Choroid plexus epithelial cell (primary cell): ENCODE results near the gene ATP1A1.
A peak's percentile ranks its signal among the peaks of the same experiment; 100 is the strongest.

Source experiments
- DNase-seq: peaks from one replicate; pipeline ENCODE4 v3.0.0-alpha.2; 2010; ENCODE audit warnings: low read depth
- H3K4me3 ChIP-seq: 2 replicates; pipeline ENCODE4 v1.5.1; 2011; ENCODE audit warnings: low read depth, mild to moderate bottlenecking, control low read depth, low read length, moderate library complexity
- CTCF ChIP-seq: conservative IDR thresholded peaks from 2 replicates; pipeline ENCODE4 v1.5.1; 2011; ENCODE audit warnings: low read depth, mild to moderate bottlenecking, control low read depth, inconsistent platforms, low read length, moderate library complexity

ATP1A1 gene

GRCh38 chr1:116375148-116375886 is 2.3 kb downstream of the ATP1A1 start:
- peak overlapping the region; percentile 83 for H3K4me3 ChIP-seq
- no peak for TF ChIP-seq CTCF
- peak; percentile 15 for DNase-seq

GRCh38 chr1:116375887-116376728 is 3.1 kb downstream of the ATP1A1 start:
- DNase-seq: peak; percentile 76
- H3K4me3 ChIP-seq: peak overlapping the region; percentile 83
- TF ChIP-seq CTCF: no peak

GRCh38 chr1:116376729-116377086 is 3.7 kb downstream of the ATP1A1 start:
- no peak for TF ChIP-seq CTCF
- peak; percentile 18 for DNase-seq
- no peak overlapping the region for H3K4me3 ChIP-seq

GRCh38 chr1:116377541-116378529 is 4.8 kb downstream of the ATP1A1 start:
- TF ChIP-seq CTCF: no peak
- peak overlapping the region; percentile 26 for H3K4me3 ChIP-seq
- peak; percentile 96 for DNase-seq

GRCh38 chr1:116379057-116379630 is 6.1 kb downstream of the ATP1A1 start:
- no peak overlapping the region for H3K4me3 ChIP-seq

More at GRCh38 chr1:116379057-116379630, 6.1 kb downstream of the ATP1A1 start:
- TF ChIP-seq CTCF: no peak
- DNase-seq: peak; percentile 15
